GM12865 (cell line): ENCODE results near the gene TBCA.

Experiments
- DNase-seq: peaks from one replicate; pipeline ENCODE4 v3.0.0; 2010; ENCODE audit warnings: low read depth
- H3K4me3 ChIP-seq: 2 replicates; pipeline ENCODE4 v1.5.1; 2011; ENCODE audit warnings: mild to moderate bottlenecking, low read depth, low read length, control low read depth
- TF ChIP-seq, protein P1 (sequence below): IDR thresholded peaks from 2 replicates; pipeline ENCODE4 v1.5.1; 2011; ENCODE audit warnings: low read length, control low read depth, low read depth, inconsistent platforms; ENCODE audit not compliant: insufficient read depth; ENCODE audit errors: missing control alignments

The TBCA gene

GRCh38 chr5:77797136-77797535 lies 21.0 kb upstream of the TBCA start:
- TF ChIP-seq, protein P1, sequence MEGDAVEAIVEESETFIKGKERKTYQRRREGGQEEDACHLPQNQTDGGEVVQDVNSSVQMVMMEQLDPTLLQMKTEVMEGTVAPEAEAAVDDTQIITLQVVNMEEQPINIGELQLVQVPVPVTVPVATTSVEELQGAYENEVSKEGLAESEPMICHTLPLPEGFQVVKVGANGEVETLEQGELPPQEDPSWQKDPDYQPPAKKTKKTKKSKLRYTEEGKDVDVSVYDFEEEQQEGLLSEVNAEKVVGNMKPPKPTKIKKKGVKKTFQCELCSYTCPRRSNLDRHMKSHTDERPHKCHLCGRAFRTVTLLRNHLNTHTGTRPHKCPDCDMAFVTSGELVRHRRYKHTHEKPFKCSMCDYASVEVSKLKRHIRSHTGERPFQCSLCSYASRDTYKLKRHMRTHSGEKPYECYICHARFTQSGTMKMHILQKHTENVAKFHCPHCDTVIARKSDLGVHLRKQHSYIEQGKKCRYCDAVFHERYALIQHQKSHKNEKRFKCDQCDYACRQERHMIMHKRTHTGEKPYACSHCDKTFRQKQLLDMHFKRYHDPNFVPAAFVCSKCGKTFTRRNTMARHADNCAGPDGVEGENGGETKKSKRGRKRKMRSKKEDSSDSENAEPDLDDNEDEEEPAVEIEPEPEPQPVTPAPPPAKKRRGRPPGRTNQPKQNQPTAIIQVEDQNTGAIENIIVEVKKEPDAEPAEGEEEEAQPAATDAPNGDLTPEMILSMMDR = no peak
- no peak for DNase-seq
- no peak overlapping the region for H3K4me3 ChIP-seq

DNA sequence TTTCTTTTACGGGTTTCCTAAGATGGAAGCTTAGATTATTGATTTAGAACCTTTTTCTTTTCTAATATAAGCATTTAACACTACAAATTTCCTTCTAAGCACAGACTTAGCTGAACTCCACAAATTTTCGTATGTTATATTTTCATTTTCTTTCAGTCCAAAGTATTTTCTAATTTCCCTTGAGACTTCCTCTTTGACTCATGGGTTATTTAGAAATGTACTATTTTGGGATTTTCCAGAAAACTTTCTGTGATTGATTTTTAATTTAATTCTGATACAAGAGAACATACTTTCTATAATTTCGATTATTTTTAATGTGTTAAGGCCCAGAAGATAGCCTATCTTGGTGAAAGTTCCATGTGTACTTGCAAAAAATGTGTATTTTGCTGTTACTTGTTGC lies 19.7 kb upstream of the TBCA start:
- no peak overlapping the region for H3K4me3 ChIP-seq

DNA sequence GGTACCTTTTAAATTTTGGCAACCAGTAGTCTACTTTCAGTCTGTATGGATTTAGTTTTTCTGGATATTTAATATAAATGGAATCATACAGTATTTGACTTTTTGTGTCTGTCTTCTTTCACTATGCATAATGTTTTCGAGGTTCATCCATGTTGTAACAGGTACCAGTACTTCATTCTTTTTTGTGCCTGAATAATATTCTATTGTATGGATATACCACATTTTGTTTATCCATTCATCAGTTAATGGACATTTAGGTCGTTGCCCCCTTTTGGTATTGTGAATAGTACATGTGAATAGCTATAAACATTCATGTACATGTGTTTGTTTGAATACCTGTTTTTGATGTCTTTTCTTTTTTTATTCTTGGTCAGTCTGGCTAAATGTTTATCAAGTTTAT lies 19.1 kb upstream of the TBCA start:
- no peak for DNase-seq
- no peak overlapping the region for H3K4me3 ChIP-seq
- TF ChIP-seq, protein P1 = no peak

More for the DNA sequence above, 19.7 kb upstream of the TBCA start:
- DNase-seq = no peak
- TF ChIP-seq, protein P1 = no peak

GRCh38 chr5:77791926-77792325 lies 15.8 kb upstream of the TBCA start:
- H3K4me3 ChIP-seq = no peak overlapping the region
- TF ChIP-seq, protein P1 = no peak
- DNase-seq = no peak

DNA sequence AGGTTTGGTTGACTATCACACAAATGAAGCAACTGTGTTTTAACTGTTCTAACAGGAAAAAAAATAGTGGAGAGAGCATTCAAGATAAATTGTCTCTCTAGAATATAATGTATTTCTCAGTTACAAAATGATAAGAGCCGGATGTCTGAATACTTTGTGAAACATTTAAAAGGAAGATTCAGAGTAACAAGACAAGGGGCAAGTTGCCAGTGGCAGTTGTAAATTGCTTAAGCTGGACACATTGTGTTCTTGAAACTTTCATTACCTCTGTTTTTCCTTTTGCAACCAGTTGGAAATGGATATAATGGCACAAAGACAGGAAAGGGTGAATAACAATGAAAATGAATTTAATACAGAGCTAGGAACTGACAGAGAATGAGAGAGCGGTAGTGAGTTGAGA lies 15.2 kb upstream of the TBCA start:
- TF ChIP-seq, protein P1 = no peak
- DNase-seq = no peak
- no peak overlapping the region for H3K4me3 ChIP-seq

- H3K4me3 ChIP-seq = no peak overlapping the region
- TF ChIP-seq, protein P1 = no peak
These were observed 9.1 kb upstream of the TBCA start for GRCh38 chr5:77785229-77785628.

DNA sequence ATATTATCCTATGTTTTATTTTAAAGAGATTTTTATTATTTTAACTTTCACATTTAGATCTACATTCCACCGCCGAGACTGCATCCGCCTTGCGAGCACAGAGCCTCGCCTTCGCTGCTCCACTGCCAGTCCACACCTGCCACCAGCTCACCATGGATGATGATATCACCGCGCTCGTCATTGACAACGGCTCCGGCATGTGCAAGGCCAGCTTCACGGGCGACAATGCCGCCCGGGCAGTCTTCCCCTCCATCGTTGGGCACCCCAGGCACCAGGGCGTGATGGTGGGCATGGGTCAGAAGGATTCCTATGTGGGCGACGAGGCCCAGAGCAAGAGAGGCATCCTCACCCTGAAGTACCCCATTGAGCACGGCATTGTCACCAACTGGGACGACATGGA lies 8.6 kb upstream of the TBCA start:
- no peak overlapping the region for H3K4me3 ChIP-seq
- TF ChIP-seq, protein P1 = no peak
- no peak for DNase-seq

More at GRCh38 chr5:77785229-77785628, 9.1 kb upstream of the TBCA start:
- DNase-seq = no peak
